ENCODE measurements around the gene PEX6. TPM values are rescaled to one million over a fixed set of nuclear protein-coding genes. Genes with fewer than 3 reads are reported as not detected.

Gene PEX6
- total RNA-seq, 1 experiment from 2014 or later: 15.6 TPM

DNA sequence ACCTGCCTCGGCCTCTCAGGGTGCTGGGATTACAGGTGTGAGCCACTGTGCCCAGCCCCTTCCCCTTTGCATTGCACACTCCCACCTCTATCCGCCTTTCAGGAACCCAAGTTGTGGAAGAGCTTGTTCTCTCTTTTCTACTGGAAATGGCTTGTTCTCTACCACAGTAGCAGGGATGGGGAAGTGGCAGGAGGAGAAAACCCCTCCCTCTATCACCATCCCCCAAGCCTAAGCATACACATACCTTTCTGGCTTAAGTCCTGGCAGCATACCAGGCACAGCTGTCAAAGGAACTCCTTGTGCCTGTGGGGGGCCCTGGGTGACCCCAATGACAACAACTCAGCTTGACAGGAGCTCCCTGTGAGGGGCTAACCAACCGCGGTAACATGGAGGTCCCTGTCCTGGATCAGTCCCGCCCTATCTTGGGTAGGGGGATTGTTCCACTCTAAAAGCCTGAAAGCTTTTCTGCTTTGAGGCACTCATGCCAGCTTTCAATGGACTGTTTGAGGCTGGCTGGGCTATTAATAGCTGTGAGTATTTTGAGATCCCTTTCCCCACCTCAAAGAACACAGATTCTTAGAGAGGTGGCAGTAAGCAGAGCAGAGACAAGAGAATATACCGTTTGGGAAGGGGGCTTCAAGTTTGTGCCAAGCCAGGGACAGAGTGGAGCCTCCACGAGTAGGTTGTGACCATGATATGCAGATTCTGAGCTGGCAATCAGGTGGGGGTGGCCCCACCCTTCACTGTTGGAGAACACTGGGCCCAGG lies 37.4 kb upstream of the PEX6 start:
- no peaks in the 10 kb centered on the region; a peak in 1 of 5 replicates for H3K9me3 Mint-ChIP-seq
- H3K4me2 ChIP-seq (ENCODE audit: insufficient read depth, insufficient read length, low read length): no peak overlapping the region
- no peak overlapping the region for H3K27ac ChIP-seq (ENCODE audit: insufficient read length, low read depth, low read length)
- peaks cover 25 to 41% of the 10 kb centered on the region in 2 experiments for H3K4me1 Mint-ChIP-seq
- peaks cover 11% of the 10 kb centered on the region for H3K23me2 ChIP-seq (ENCODE audit: insufficient read length, low read depth, low read length, poor library complexity, severe bottlenecking)
- peaks cover 2% of the 10 kb centered on the region; the same call in 1 of the 2 replicates for H3K4me1 ChIP-seq (ENCODE audit: insufficient read depth, low read length)
- no peak overlapping the region for H4K91ac ChIP-seq (ENCODE audit: insufficient read length, low read depth, low read length)
- no peaks in the 10 kb centered on the region for H4K20me1 ChIP-seq (ENCODE audit: control insufficient read depth, insufficient read depth, insufficient read length)
- peak overlapping the region; percentile 49 to 51; a peak in 4 of 5 replicates for H3K4me3 Mint-ChIP-seq
- H3K36me3 Mint-ChIP-seq (ENCODE audit: insufficient read depth in 1 of 3, low read depth in 3 of 3): peaks cover 24 to 61% (median 59%) of the 10 kb centered on the region in 3 experiments
- no peak overlapping the region for H2AFZ ChIP-seq (ENCODE audit: low read length)
- H3K9ac ChIP-seq (ENCODE audit: extremely low read depth, insufficient read length, low read length): no peak overlapping the region
- H2BK15ac ChIP-seq (ENCODE audit: low read depth, low read length): no peak overlapping the region
- WGBS (ENCODE audit: extremely low coverage, insufficient read length, low lambda C conversion rate): no CpG with 5 or more reads among the region's 7 CpGs
- no peak overlapping the region for H3K23ac ChIP-seq (ENCODE audit: insufficient read length, low read depth, low read length)
- peak overlapping the region in 2 of 3 experiments; percentile 67 to 85; a peak in 4 of 7 replicates for H3K27ac Mint-ChIP-seq
- H2AK5ac ChIP-seq (ENCODE audit: insufficient read length, low read length): no peak overlapping the region
- no peak overlapping the region for H2BK120ac ChIP-seq (ENCODE audit: low read depth, low read length, poor library complexity, severe bottlenecking)
- H4K8ac ChIP-seq (replicated peaks; ENCODE audit: insufficient read length, low read depth, low read length): no peak overlapping the region
- no peaks in the 10 kb centered on the region for H3K27me3 Mint-ChIP-seq (ENCODE audit: low read depth)
- no peak for DNase-seq
- H3K9me3 ChIP-seq (ENCODE audit: control insufficient read depth, low read depth, low read length): no peaks in the 10 kb centered on the region
- H3K27me3 ChIP-seq (ENCODE audit: insufficient read depth, low read length): no peaks in the 10 kb centered on the region
- no peak overlapping the region for H2BK5ac ChIP-seq (ENCODE audit: insufficient read length, low read length)
- H3K14ac ChIP-seq (ENCODE audit: insufficient read depth, low read length): no peak overlapping the region
- H3K18ac ChIP-seq (ENCODE audit: insufficient read length, low read depth, low read length): no peak overlapping the region
- H3K79me2 ChIP-seq (ENCODE audit: insufficient read depth, low read length): peaks cover 9% of the 10 kb centered on the region; the same call in 1 of the 2 replicates
- TF ChIP-seq, protein P1, sequence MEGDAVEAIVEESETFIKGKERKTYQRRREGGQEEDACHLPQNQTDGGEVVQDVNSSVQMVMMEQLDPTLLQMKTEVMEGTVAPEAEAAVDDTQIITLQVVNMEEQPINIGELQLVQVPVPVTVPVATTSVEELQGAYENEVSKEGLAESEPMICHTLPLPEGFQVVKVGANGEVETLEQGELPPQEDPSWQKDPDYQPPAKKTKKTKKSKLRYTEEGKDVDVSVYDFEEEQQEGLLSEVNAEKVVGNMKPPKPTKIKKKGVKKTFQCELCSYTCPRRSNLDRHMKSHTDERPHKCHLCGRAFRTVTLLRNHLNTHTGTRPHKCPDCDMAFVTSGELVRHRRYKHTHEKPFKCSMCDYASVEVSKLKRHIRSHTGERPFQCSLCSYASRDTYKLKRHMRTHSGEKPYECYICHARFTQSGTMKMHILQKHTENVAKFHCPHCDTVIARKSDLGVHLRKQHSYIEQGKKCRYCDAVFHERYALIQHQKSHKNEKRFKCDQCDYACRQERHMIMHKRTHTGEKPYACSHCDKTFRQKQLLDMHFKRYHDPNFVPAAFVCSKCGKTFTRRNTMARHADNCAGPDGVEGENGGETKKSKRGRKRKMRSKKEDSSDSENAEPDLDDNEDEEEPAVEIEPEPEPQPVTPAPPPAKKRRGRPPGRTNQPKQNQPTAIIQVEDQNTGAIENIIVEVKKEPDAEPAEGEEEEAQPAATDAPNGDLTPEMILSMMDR (conservative IDR thresholded peaks at IDR 0.05): no peak
- H3K56ac ChIP-seq (ENCODE audit: insufficient read length, low read depth, low read length): no peak overlapping the region
- no peak overlapping the region for H2BK12ac ChIP-seq (ENCODE audit: insufficient read length, low read depth, low read length)
- no peak overlapping the region for H3K4ac ChIP-seq (ENCODE audit: low read depth, low read length)
- H4K5ac ChIP-seq (ENCODE audit: insufficient read length, low read depth, low read length): no peak overlapping the region
- no peaks in the 10 kb centered on the region for H3K79me1 ChIP-seq (ENCODE audit: insufficient read depth, low read depth, low read length, poor library complexity, severe bottlenecking)
- no peak overlapping the region for H3T11ph ChIP-seq (ENCODE audit: low read length)
- H2BK20ac ChIP-seq (ENCODE audit: low read depth, low read length, poor library complexity, severe bottlenecking): no peak overlapping the region
